GM19372 (cell line): ENCODE results near the gene TRIM22.
"Not testable (repeated sequence)": the region's sequence is repeated elsewhere in the genome, so short reads cannot be mapped to it uniquely, and the experiment has no call there.

ENCODE experiments used
- ATAC-seq: cut with Tn5 transposase; IDR thresholded peaks from one replicate; pipeline ENCODE4 v1.9.1; 2021; ENCODE audit warnings: mild to moderate bottlenecking, low read depth, moderate library complexity; ENCODE audit not compliant: unreplicated experiment

TRIM22 gene, protein sequence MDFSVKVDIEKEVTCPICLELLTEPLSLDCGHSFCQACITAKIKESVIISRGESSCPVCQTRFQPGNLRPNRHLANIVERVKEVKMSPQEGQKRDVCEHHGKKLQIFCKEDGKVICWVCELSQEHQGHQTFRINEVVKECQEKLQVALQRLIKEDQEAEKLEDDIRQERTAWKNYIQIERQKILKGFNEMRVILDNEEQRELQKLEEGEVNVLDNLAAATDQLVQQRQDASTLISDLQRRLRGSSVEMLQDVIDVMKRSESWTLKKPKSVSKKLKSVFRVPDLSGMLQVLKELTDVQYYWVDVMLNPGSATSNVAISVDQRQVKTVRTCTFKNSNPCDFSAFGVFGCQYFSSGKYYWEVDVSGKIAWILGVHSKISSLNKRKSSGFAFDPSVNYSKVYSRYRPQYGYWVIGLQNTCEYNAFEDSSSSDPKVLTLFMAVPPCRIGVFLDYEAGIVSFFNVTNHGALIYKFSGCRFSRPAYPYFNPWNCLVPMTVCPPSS

DNA sequence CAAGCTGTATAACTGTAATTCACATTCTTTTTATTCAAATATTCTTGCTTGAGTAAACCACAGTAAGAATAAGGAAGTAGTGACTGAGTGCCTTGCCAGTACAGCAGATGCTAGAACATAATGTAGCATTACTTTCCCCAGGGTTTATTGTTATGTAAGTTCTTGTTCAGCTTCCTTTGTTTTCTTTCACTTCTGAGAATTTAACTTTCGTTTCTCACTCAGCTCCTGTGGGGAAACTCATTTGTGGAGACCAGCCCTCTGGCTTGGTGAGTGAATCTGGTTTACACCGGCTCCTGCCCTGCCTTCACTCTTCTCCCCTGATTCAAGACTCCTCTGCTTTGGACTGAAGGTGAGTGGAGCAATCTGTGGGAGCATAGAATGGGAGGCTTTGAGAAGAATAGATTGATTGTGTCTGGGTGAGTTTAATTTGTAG, at the start of gene TRIM22:
Gene TRIM22, plus strand, starts transcription at position 240 of the 433 bp plus-strand sequence. CDS start 6,443 bp downstream, outside the sequence.
- peak; percentile 60 for ATAC-seq

DNA sequence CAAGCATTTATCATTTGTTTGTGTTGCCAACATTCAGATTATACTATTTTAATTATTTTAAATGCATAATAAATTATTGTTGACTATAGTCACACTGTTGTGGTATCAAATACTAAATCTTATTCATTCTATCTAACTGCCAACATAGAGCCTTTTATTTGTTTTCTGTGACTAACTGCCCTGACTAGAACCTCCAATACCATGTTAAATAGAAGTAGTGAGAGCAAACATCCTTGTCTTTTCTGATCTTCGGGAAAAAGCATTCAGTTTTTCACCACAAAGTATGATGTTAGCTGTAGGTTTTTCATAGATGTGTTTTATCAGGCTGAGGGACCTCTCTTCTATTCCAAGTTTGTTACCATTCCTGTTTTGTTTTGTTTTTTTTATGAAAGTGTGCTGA, 49.6 kb upstream of the TRIM22 start:
- ATAC-seq, result no peak

DNA sequence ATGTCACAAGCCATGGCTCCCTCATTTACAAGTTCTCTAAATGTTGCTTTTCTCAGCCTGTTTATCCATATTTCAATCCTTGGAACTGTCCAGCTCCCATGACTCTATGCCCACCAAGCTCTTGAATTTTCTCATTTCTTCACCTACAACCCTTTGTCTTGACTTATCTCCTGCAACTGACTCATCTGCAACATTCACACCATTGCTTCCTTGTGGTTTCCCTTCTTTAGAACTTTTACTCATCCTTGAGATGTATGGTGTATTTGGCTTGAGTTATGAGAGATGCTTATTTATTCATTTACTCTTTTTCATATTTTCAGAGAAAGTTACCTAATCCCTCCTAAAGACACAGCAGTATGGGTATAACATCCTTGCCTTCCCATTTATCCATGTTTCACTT, 46.0 kb upstream of the TRIM22 start:
- no peak for ATAC-seq

GRCh38 chr11:5646139-5646538, 43.5 kb upstream of the TRIM22 start:
- no peak for ATAC-seq

DNA sequence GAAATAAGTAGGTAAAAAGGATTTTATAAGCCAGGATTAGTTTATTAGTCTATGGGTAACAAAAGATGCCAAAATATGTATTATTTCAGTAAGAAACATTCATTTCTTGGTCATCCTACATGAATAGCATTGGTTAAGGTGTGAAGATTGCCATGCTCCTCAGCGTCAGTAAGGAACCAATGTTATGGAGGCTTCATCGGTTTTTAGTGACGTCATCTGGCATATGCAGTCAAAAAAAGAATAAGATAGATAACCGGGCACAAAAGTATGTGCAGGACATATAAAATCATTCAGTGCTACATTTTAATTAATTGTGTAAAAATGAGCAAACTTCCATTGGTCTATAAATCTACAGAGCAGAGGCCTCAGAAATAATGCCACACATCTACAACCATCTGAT, 34.1 kb upstream of the TRIM22 start:
- no peak for ATAC-seq

DNA sequence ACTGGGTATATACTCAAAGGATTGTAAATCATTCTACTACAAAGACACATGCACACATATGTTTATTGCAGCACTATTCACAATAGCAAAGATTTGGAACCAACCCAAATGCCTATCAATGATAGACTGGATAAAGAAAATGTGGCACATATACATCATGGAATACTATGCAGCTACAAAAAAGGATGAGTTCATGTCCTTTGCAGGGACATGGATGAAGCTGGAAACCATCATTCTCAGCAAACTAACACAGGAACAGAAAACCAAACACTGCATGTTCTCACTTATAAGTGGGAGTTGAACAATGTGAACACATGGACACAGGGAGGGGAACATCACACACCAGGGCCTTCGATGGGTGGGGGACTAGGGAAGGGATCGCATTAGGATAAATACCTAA, 32.6 kb upstream of the TRIM22 start:
- ATAC-seq, result not testable (repeated sequence)

- no peak for ATAC-seq
These were observed 31.3 kb upstream of the TRIM22 start for GRCh38 chr11:5658318-5658717.

DNA sequence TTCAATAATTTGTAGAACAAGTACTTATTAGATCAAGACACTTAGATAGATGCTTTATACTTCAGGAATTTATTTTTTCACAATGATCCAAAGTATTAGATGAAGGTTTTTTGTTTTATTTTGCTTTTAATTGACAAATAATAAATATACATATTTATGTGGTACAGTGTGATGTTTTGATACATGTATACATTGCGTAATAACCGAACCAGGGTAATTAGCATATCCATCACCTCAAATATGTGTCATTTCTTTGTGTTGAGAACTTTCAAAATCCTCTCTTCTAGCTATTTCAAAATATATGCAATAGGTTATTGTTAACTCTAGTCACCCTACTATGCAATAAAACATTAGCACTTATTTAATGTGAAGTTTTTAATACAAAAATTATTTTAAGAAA, 26.1 kb upstream of the TRIM22 start:
- no peak for ATAC-seq

GRCh38 chr11:5665051-5665570, 24.5 kb upstream of the TRIM22 start:
- no peak for ATAC-seq

GRCh38 chr11:5665746-5666401, 23.7 kb upstream of the TRIM22 start:
- ATAC-seq, result no peak

DNA sequence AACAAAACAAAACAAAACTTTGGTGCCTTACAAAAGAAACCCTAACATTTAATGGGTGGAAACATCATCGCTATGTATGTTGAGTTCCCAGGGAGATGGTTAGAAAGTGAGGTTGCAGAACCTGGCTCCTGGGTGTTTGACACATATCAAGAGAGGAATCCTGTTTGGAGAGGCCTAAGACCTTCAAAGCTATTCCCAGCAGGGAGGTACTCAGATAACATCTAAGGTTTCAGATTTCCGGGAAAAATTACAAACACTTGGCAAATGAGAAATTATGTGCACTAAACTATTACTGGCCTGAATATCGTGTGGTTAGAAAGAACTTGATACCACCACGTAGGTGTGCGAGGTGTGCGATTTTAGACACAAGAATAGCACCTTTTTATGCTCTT, 23.2 kb upstream of the TRIM22 start:
- ATAC-seq, result no peak

DNA sequence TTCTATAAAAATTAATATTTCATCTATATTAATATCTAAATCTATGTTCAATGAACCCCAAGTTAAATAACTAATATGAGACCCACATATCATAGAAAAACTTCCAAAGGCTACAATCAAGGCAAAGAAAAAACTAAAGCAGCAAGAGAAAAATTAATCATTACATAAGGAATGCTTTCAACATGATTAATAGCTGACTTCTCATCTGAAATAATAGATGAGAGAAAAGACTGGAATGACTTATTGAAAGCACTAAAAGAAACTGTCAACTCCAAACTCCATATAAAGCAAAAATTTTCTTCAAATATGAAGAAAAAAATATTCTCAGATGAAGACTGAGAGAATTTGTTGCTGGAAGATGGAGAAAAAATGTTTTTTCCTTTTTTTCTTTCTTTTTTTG, 17.8 kb upstream of the TRIM22 start:
- no peak for ATAC-seq

GRCh38 chr11:5674391-5674790, 15.2 kb upstream of the TRIM22 start:
- ATAC-seq, result no peak

GRCh38 chr11:5679811-5680210, 9.8 kb upstream of the TRIM22 start:
- ATAC-seq, result no peak

DNA sequence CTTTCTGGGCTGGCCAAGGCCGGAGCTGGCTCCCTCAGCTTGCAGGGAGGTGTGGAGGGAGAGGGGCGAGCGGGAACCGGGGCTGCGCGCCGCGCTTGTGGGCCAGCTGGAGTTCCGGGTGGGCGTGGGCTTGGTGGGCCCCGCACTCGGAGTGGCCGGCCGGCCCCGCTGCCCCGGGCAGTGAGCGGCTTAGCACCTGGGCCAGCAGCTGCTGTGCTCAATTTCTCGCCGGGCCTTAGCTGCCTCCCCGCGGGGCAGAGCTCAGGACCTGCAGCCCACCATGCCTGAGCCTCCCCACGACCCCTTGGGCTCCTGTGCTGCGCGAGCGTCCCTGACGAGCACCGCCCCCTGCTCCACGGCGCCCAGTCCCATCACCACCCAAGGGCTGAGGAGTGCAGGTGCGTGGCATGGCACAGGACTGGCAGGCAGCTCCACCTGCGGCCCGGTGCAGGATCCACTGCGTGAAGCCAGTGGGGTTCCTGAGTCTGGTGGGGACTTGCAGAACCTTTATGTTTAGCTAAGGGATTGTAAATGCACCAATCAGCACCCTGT, 6.6 kb upstream of the TRIM22 start:
- not testable (repeated sequence) for ATAC-seq

DNA sequence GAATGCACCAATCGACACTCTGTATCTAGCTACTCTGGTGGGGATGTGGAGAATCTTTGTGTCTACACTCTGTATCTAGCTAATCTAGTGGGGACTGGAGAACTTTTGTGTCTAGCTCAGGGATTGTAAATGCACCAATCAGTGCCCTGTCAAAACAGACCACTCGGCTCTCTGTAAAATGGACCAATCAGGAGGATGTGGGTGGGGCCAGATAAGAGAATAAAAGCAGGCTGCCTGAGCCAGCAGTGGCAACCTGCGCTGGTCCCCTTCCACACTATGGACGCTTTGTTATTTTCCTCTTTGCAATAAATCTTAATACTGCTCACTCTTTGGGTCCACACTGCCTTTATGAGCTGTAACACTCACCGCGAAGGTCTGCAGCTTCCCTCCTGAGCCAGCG, 6.0 kb upstream of the TRIM22 start:
- ATAC-seq, result not testable (repeated sequence)

- ATAC-seq, result peak; percentile 27
These were observed 5.4 kb upstream of the TRIM22 start for GRCh38 chr11:5684036-5684645.

DNA sequence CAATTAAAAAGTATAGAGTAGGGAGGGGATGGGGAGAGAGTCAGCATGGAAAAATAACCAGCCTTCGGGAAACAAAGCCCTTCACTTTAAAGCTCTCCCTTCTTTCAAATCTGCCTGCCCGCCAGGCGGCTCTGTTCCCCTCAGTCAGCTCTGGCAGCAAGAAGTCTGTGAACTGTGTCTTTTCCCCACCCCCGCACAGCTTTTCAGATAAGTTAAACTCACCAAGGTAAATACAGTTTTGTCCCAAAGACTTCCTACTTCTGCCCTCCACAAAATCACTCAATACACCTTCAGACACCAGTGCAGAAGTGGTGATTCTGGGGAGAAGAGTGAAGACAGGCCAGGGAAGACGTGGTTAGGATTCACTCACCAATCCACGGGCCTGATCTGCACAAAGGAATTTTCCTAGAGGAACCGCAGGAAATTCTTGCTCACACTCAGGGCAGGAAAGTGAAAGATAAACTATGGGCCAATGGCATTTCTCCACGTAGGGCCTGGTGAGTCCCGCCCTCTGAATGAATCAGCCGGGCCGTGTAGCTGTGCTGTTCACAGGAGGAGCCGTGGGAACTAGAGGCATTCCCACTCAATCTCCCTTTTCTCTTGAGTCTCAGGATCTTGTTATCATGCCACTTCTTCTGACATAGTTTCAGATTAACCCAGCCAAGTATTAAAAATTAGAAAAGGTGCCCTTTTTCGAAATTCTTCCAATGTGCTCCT, 4.8 kb upstream of the TRIM22 start, which contains the start of gene TRIM5:
Gene TRIM5, minus strand, starts transcription at position 429 of the 717 bp plus-strand sequence. CDS start 4,897 bp downstream, outside the sequence.
- peak; percentile 70 for ATAC-seq

- no peak for ATAC-seq
These were observed 3.2 kb upstream of the TRIM22 start for GRCh38 chr11:5686426-5686825.

GRCh38 chr11:5688482-5688881, 1.1 kb upstream of the TRIM22 start:
- no peak for ATAC-seq
